IPS-18a (cell line): Measurements from ENCODE around the gene CALCOCO1.
"Not testable (repeated sequence)": the region's sequence is repeated elsewhere in the genome, so short reads cannot be mapped to it uniquely, and the experiment has no call there.

ENCODE experiments used
- H3K27ac ChIP-seq: one replicate; pipeline ENCODE4 v1.5.1; 2013; ENCODE audit warnings: low read length
- H3K27me3 ChIP-seq: one replicate; pipeline ENCODE4 v1.6.1; 2013; ENCODE audit warnings: mild to moderate bottlenecking, low read length; ENCODE audit not compliant: control insufficient read depth, insufficient read depth
- H3K36me3 ChIP-seq: one replicate; pipeline ENCODE4 v1.6.1; 2013; ENCODE audit warnings: low read depth, low read length; ENCODE audit not compliant: control insufficient read depth
- H3K4me1 ChIP-seq: one replicate; pipeline ENCODE4 v1.6.1; 2013; ENCODE audit warnings: low read depth, low read length; ENCODE audit not compliant: control insufficient read depth
- H3K4me3 ChIP-seq: one replicate; pipeline ENCODE4 v1.5.1; 2013; ENCODE audit warnings: low read length
- H3K9ac ChIP-seq: one replicate; pipeline ENCODE4 v1.6.1; 2013; ENCODE audit warnings: mild to moderate bottlenecking, low read length, moderate library complexity
- H3K9me3 ChIP-seq: one replicate; pipeline ENCODE4 v1.6.1; 2013; ENCODE audit warnings: low read depth, low read length; ENCODE audit not compliant: control insufficient read depth

Gene CALCOCO1

DNA sequence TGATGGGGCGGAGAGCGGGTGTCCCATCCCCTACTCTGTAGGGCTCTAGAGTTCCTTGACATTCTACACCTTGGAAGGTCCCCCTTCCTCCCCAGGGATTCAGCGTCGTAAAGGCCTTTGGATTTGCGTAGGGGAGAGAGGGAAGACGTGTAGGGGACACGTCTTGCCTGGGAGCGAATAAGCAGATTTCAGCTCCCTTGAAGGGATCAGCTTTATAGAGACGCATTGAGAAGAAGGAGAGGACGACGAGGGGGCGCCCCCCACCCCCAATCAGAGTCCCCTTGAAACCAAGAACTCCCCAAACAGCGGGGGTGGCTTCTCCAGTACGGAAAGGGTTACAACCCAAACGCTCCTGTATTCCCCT is 324 bp downstream of the CALCOCO1 start:
- Histone ChIP-seq H3K27ac (no peak overlapping the region), H3K9me3 (no peaks in the 10 kb centered on the region)

DNA sequence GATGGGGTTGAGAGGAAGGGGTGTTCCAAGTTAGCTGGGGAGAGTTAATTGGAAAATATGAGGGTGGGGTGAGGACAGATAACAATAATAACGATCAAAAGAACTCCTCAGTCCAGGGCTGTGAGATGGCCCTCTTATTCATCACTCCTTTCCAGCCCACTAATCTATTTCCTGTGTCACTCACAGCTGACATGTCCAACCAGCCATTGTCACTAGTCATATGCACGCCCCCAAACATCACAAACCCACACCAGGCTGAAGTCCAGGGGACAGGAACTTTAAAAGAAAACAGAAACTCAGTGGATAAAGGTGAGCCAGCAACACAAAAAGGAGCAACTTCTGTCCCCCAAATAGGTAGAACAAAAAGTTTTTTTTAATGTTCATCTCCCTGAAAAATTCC is 911 bp downstream of the CALCOCO1 start:
- peak overlapping the region; percentile 66 for H3K4me3 ChIP-seq
- peaks cover 11% of the 10 kb centered on the region for H3K4me1 ChIP-seq
- no peak overlapping the region for H3K27ac ChIP-seq
- no peaks in the 10 kb centered on the region for H3K27me3 ChIP-seq
- H3K9ac ChIP-seq: no peak overlapping the region
- no peaks in the 10 kb centered on the region for H3K9me3 ChIP-seq
- H3K36me3 ChIP-seq: no peaks in the 10 kb centered on the region

More for the DNA sequence above, 324 bp downstream of the CALCOCO1 start:
- Histone ChIP-seq H3K36me3 (no peaks in the 10 kb centered on the region), H3K27me3 (no peaks in the 10 kb centered on the region), H3K4me3 (peak overlapping the region; percentile 66), H3K4me1 (peaks cover 11% of the 10 kb centered on the region), H3K9ac (no peak overlapping the region)

GRCh38 chr12:53725824-53726223 is 1.4 kb downstream of the CALCOCO1 start:
- no peaks in the 10 kb centered on the region for H3K36me3 ChIP-seq
- H3K27me3 ChIP-seq: no peaks in the 10 kb centered on the region
- peaks cover 11% of the 10 kb centered on the region for H3K4me1 ChIP-seq
- no peaks in the 10 kb centered on the region for H3K9me3 ChIP-seq
- H3K4me3 ChIP-seq: no peak overlapping the region
- H3K27ac ChIP-seq: no peak overlapping the region
- no peak overlapping the region for H3K9ac ChIP-seq

- H3K9me3 ChIP-seq: no peaks in the 10 kb centered on the region
- no peaks in the 10 kb centered on the region for H3K4me1 ChIP-seq
- no peaks in the 10 kb centered on the region for H3K27me3 ChIP-seq
- H3K9ac ChIP-seq: no peak overlapping the region
- H3K4me3 ChIP-seq: no peak overlapping the region
- no peaks in the 10 kb centered on the region for H3K36me3 ChIP-seq
- no peak overlapping the region for H3K27ac ChIP-seq
Observed at GRCh38 chr12:53722450-53723041, 4.7 kb downstream of the CALCOCO1 start.

DNA sequence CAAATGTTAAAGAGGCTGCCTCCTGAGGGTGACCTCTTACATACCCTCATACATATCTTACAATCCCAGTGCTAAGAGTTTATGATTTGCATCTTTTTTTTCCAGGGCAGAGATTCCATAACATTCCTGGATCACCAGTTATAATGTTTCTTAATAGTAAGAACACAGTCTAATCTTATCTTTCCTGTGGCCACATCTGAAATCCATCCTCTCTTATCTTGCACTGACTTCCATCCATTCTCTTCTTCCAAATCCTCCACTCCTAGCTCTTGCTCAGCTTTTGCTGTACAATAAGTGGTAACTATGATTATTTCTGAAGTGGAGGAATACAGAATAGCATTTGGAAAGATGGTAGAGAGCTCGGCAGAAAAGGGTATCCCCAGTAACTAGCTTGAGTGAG is 6.3 kb downstream of the CALCOCO1 start:
- no peak overlapping the region for H3K4me3 ChIP-seq
- H3K36me3 ChIP-seq: no peaks in the 10 kb centered on the region
- H3K27me3 ChIP-seq: no peaks in the 10 kb centered on the region
- no peak overlapping the region for H3K9ac ChIP-seq
- no peaks in the 10 kb centered on the region for H3K9me3 ChIP-seq
- no peak overlapping the region for H3K27ac ChIP-seq
- H3K4me1 ChIP-seq: no peaks in the 10 kb centered on the region

DNA sequence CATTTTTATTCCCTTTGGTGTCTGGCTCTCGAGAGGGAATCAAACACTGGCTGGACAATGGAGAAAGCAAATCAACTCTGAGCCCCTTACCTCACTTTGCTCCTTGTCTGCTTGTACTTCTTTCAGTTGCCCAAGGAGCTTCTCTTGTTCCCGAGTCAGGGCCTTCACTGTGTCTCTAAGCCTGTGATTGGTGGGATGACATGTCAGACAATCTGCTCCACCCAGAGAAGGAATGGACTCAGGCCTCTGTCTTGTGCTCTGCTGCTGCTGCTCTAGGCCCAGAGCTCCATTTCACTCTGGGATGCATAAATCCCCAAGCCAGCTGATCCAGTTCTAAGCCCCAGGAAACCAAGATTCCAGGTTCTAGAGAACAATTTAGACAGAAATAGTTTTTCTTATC is 7.6 kb downstream of the CALCOCO1 start:
- Histone ChIP-seq H3K9me3 (no peaks in the 10 kb centered on the region), H3K4me1 (no peaks in the 10 kb centered on the region), H3K36me3 (no peaks in the 10 kb centered on the region), H3K4me3 (no peak overlapping the region), H3K27me3 (no peaks in the 10 kb centered on the region), H3K9ac (no peak overlapping the region), H3K27ac (no peak overlapping the region)

DNA sequence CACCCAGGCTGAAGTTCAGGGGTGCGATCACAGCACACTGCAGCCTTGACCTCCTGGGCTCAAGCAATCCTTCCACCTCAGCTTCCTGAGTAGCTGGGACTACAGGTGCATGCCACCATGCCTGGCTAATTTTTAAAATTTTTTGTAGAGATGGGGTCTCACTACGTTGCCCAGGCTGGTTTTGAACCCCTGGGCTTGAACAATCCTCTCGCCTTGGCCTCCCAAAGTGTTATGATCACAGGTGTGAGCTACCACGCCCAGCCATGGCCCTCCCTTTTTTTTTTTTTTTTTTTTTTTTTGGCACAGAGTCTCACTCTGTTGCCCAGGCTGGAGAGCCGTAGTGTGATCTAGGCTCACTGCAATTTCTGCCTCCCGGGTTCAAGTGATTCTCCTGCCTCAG is 8.7 kb downstream of the CALCOCO1 start:
- H3K36me3 ChIP-seq, H3K27ac ChIP-seq: not testable (repeated sequence)

DNA sequence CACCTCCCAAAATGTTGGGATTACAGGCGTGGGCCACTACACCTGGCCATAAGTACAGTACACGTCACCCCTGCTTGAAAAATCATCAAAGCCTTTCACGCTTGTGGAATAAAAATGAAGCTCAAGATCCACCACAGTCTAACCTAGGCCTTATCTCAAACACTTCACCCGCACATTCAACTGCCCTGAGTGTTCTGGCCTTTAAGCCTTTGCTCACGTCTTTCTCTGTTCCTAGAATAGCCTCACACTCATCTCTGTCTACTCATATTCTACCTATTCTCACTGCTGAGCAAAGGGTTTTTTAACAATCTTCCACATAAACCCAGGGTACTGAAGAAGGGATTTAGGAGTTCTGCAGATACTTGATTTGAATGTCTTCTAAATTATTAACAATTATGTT is 9.9 kb downstream of the CALCOCO1 start:
- H3K4me3 ChIP-seq: no peak overlapping the region
- H3K36me3 ChIP-seq: no peaks in the 10 kb centered on the region
- H3K4me1 ChIP-seq: no peaks in the 10 kb centered on the region
- H3K27ac ChIP-seq: no peak overlapping the region
- H3K9ac ChIP-seq: no peak overlapping the region
- no peaks in the 10 kb centered on the region for H3K27me3 ChIP-seq
- no peaks in the 10 kb centered on the region for H3K9me3 ChIP-seq

More for the DNA sequence above, 8.7 kb downstream of the CALCOCO1 start:
- H3K9me3 ChIP-seq, H3K4me3 ChIP-seq, H3K4me1 ChIP-seq, H3K9ac ChIP-seq, H3K27me3 ChIP-seq: not testable (repeated sequence)

- Histone ChIP-seq H3K4me3 (no peak overlapping the region), H3K9ac (no peak overlapping the region)
Observed at GRCh38 chr12:53714004-53714403, 13.2 kb downstream of the CALCOCO1 start.

GRCh38 chr12:53713516-53713915 is 13.7 kb downstream of the CALCOCO1 start:
- Histone ChIP-seq H3K4me3 (no peak overlapping the region), H3K27me3 (peaks cover 7% of the 10 kb centered on the region), H3K4me1 (no peaks in the 10 kb centered on the region), H3K9me3 (no peaks in the 10 kb centered on the region), H3K9ac (no peak overlapping the region), H3K36me3 (no peaks in the 10 kb centered on the region), H3K27ac (no peak overlapping the region)

More at GRCh38 chr12:53714004-53714403, 13.2 kb downstream of the CALCOCO1 start:
- no peaks in the 10 kb centered on the region for H3K36me3 ChIP-seq
- no peaks in the 10 kb centered on the region for H3K9me3 ChIP-seq
- peaks cover 2% of the 10 kb centered on the region for H3K27me3 ChIP-seq
- H3K4me1 ChIP-seq: no peaks in the 10 kb centered on the region
- no peak overlapping the region for H3K27ac ChIP-seq

- Histone ChIP-seq H3K36me3 (no peaks in the 10 kb centered on the region), H3K9me3 (no peaks in the 10 kb centered on the region), H3K27ac (no peak overlapping the region)
Observed at GRCh38 chr12:53712059-53712643, 15.1 kb downstream of the CALCOCO1 start.

GRCh38 chr12:53710091-53710490 is 17.2 kb downstream of the CALCOCO1 start:
- Histone ChIP-seq H3K9me3 (no peaks in the 10 kb centered on the region), H3K4me3 (no peak overlapping the region)

More at GRCh38 chr12:53712059-53712643, 15.1 kb downstream of the CALCOCO1 start:
- H3K9ac ChIP-seq: no peak overlapping the region
- H3K4me3 ChIP-seq: no peak overlapping the region
- H3K27me3 ChIP-seq: peaks cover 8% of the 10 kb centered on the region
- no peaks in the 10 kb centered on the region for H3K4me1 ChIP-seq

More at GRCh38 chr12:53710091-53710490, 17.2 kb downstream of the CALCOCO1 start:
- Histone ChIP-seq H3K9ac (no peak overlapping the region), H3K36me3 (no peaks in the 10 kb centered on the region), H3K27ac (no peak overlapping the region), H3K27me3 (peaks cover 8% of the 10 kb centered on the region), H3K4me1 (no peaks in the 10 kb centered on the region)
